ENCODE results near the gene TNFSF12.
A peak's percentile ranks its signal among the peaks of the same experiment; 100 is the strongest.

The TNFSF12 gene

GRCh38 chr17:7549401-7550055 lies 670 bp downstream of the TNFSF12 start:
- peak; percentile 63 for DNase-seq

- no peak for DNase-seq
Measured at GRCh38 chr17:7550344-7550743, 1.5 kb downstream of the TNFSF12 start.

- DNase-seq = no peak
Measured at GRCh38 chr17:7551396-7551795, 2.5 kb downstream of the TNFSF12 start.

- peak; percentile 26 for DNase-seq
Measured at GRCh38 chr17:7552621-7553051, 3.8 kb downstream of the TNFSF12 start.

GRCh38 chr17:7553356-7553755 lies 4.5 kb downstream of the TNFSF12 start:
- DNase-seq = no peak

GRCh38 chr17:7555320-7555948 lies 6.6 kb downstream of the TNFSF12 start:
- no peak for DNase-seq

- DNase-seq = no peak
Measured at GRCh38 chr17:7556627-7557026, 7.8 kb downstream of the TNFSF12 start.

GRCh38 chr17:7557147-7557764 lies 8.4 kb downstream of the TNFSF12 start:
- DNase-seq = no peak

GRCh38 chr17:7557775-7558543 lies 9.1 kb downstream of the TNFSF12 start:
- DNase-seq = peak; percentile 38

- no peak for DNase-seq
Measured at GRCh38 chr17:7558544-7559319, 9.9 kb downstream of the TNFSF12 start, which contains the start of gene TNFSF13. Gene TNFSF13, plus strand, starts transcription at chr17:7558750. Its CDS starts 290 bp downstream, at chr17:7559040.

GRCh38 chr17:7559320-7560171 lies 10.7 kb downstream of the TNFSF12 start:
- DNase-seq = no peak

GRCh38 chr17:7560172-7561027 lies 11.5 kb downstream of the TNFSF12 start:
- peak; percentile 81 for DNase-seq

GRCh38 chr17:7561028-7561575 lies 12.2 kb downstream of the TNFSF12 start:
- DNase-seq = peak; percentile 92

GRCh38 chr17:7561589-7562207 lies 12.8 kb downstream of the TNFSF12 start, which contains the start of gene SENP3:
Gene SENP3, plus strand, starts transcription at chr17:7561919. Its CDS starts 1,158 bp downstream, at chr17:7563077.
- DNase-seq = peak; percentile 92

GRCh38 chr17:7562208-7562605 lies 13.3 kb downstream of the TNFSF12 start:
- peak; percentile 37 for DNase-seq

- peak; percentile 0 for DNase-seq
Measured at GRCh38 chr17:7563115-7563869, 14.4 kb downstream of the TNFSF12 start.

GRCh38 chr17:7569571-7569970 lies 20.7 kb downstream of the TNFSF12 start:
- no peak for DNase-seq

- DNase-seq = no peak
Measured at GRCh38 chr17:7570351-7570750, 21.5 kb downstream of the TNFSF12 start.

- DNase-seq = no peak
Measured at GRCh38 chr17:7572338-7572587, 23.4 kb downstream of the TNFSF12 start.
